ENCODE results near the gene AGFG2.
"Not testable (repeated sequence)": the region's sequence is repeated elsewhere in the genome, so short reads cannot be mapped to it uniquely, and the experiment has no call there.

AGFG2 gene

GRCh38 chr7:100538654-100539435, at the start of gene AGFG2:
TSS of gene AGFG2 (plus strand) at chr7:100539203. CDS start at chr7:100539347, 144 bp downstream.
- peak within 1 kb of the TSS; percentile 97 for H3K4me3 Mint-ChIP-seq
- peak within 1 kb of the TSS; percentile 87 for H3K27ac Mint-ChIP-seq
- H3K9me3 Mint-ChIP-seq, result no peaks in the 10 kb centered on the region
- peaks cover 7% of the 10 kb centered on the region for H3K36me3 Mint-ChIP-seq (ENCODE audit: low read depth)
- peak; percentile 100 for DNase-seq (ENCODE audit: low spot score)
- no peaks in the 10 kb centered on the region for H3K27me3 Mint-ChIP-seq (ENCODE audit: low read depth)
- H3K4me1 Mint-ChIP-seq (ENCODE audit: low read depth), result peaks cover 37% of the 10 kb centered on the region

GRCh38 chr7:100489824-100490223, 49.2 kb upstream of the AGFG2 start:
- peaks cover 23% of the 10 kb centered on the region for H3K27me3 Mint-ChIP-seq (ENCODE audit: low read depth)
- peaks cover 9% of the 10 kb centered on the region for H3K4me1 Mint-ChIP-seq (ENCODE audit: low read depth)
- H3K4me3 Mint-ChIP-seq, result no peak overlapping the region
- H3K36me3 Mint-ChIP-seq (ENCODE audit: low read depth), result no peaks in the 10 kb centered on the region
- no peak overlapping the region for H3K27ac Mint-ChIP-seq
- H3K9me3 Mint-ChIP-seq, result no peaks in the 10 kb centered on the region
- no peak for DNase-seq (ENCODE audit: low spot score)

GRCh38 chr7:100490483-100491191, 48.4 kb upstream of the AGFG2 start:
- Mint-ChIP-seq H3K27me3 (ENCODE audit: low read depth) (peaks cover 30% of the 10 kb centered on the region), H3K9me3 (no peaks in the 10 kb centered on the region), H3K36me3 (ENCODE audit: low read depth) (no peaks in the 10 kb centered on the region)

GRCh38 chr7:100491192-100491578, 47.8 kb upstream of the AGFG2 start:
- no peak for DNase-seq (ENCODE audit: low spot score)
- Mint-ChIP-seq H3K4me3 (no peak overlapping the region), H3K4me1 (ENCODE audit: low read depth) (peaks cover 9% of the 10 kb centered on the region), H3K27me3 (ENCODE audit: low read depth) (peaks cover 33% of the 10 kb centered on the region), H3K27ac (no peak overlapping the region), H3K9me3 (no peaks in the 10 kb centered on the region), H3K36me3 (ENCODE audit: low read depth) (no peaks in the 10 kb centered on the region)

More at GRCh38 chr7:100490483-100491191, 48.4 kb upstream of the AGFG2 start:
- Mint-ChIP-seq H3K4me3 (no peak overlapping the region), H3K27ac (no peak overlapping the region), H3K4me1 (ENCODE audit: low read depth) (peaks cover 9% of the 10 kb centered on the region)
- DNase-seq (ENCODE audit: low spot score), result no peak

GRCh38 chr7:100492738-100493475, 46.1 kb upstream of the AGFG2 start:
- peak overlapping the region; percentile 41 for H3K27ac Mint-ChIP-seq

GRCh38 chr7:100493476-100494264, 45.3 kb upstream of the AGFG2 start:
- Mint-ChIP-seq H3K36me3 (ENCODE audit: low read depth) (no peaks in the 10 kb centered on the region), H3K27ac (no peak overlapping the region), H3K4me1 (ENCODE audit: low read depth) (peaks cover 9% of the 10 kb centered on the region), H3K4me3 (peak overlapping the region; percentile 61), H3K27me3 (ENCODE audit: low read depth) (peaks cover 35% of the 10 kb centered on the region), H3K9me3 (no peaks in the 10 kb centered on the region)
- DNase-seq (ENCODE audit: low spot score), result peak; percentile 44

More at GRCh38 chr7:100492738-100493475, 46.1 kb upstream of the AGFG2 start:
- H3K4me1 Mint-ChIP-seq (ENCODE audit: low read depth), result peaks cover 9% of the 10 kb centered on the region
- H3K4me3 Mint-ChIP-seq, result peak overlapping the region; percentile 61
- no peak for DNase-seq (ENCODE audit: low spot score)
- peaks cover 35% of the 10 kb centered on the region for H3K27me3 Mint-ChIP-seq (ENCODE audit: low read depth)
- H3K36me3 Mint-ChIP-seq (ENCODE audit: low read depth), result no peaks in the 10 kb centered on the region
- no peaks in the 10 kb centered on the region for H3K9me3 Mint-ChIP-seq

- peaks cover 32% of the 10 kb centered on the region for H3K27me3 Mint-ChIP-seq (ENCODE audit: low read depth)
- H3K4me1 Mint-ChIP-seq (ENCODE audit: low read depth), result peaks cover 9% of the 10 kb centered on the region
- no peaks in the 10 kb centered on the region for H3K36me3 Mint-ChIP-seq (ENCODE audit: low read depth)
- no peak overlapping the region for H3K27ac Mint-ChIP-seq
- no peak for DNase-seq (ENCODE audit: low spot score)
- H3K4me3 Mint-ChIP-seq, result no peak overlapping the region
- H3K9me3 Mint-ChIP-seq, result no peaks in the 10 kb centered on the region
Measured at GRCh38 chr7:100496509-100496908, 42.5 kb upstream of the AGFG2 start.

- DNase-seq (ENCODE audit: low spot score); H3K36me3 Mint-ChIP-seq (ENCODE audit: low read depth); H3K4me3 Mint-ChIP-seq; H3K9me3 Mint-ChIP-seq; H3K27me3 Mint-ChIP-seq (ENCODE audit: low read depth); H3K27ac Mint-ChIP-seq; H3K4me1 Mint-ChIP-seq (ENCODE audit: low read depth): not testable (repeated sequence)
Measured at GRCh38 chr7:100500743-100501142, 38.3 kb upstream of the AGFG2 start.

GRCh38 chr7:100504031-100504430, 35.0 kb upstream of the AGFG2 start:
- H3K4me3 Mint-ChIP-seq; DNase-seq (ENCODE audit: low spot score); H3K27me3 Mint-ChIP-seq (ENCODE audit: low read depth); H3K36me3 Mint-ChIP-seq (ENCODE audit: low read depth); H3K4me1 Mint-ChIP-seq (ENCODE audit: low read depth); H3K9me3 Mint-ChIP-seq; H3K27ac Mint-ChIP-seq: not testable (repeated sequence)

- Mint-ChIP-seq H3K27me3 (ENCODE audit: low read depth) (no peaks in the 10 kb centered on the region), H3K27ac (no peak overlapping the region), H3K9me3 (no peaks in the 10 kb centered on the region), H3K36me3 (ENCODE audit: low read depth) (no peaks in the 10 kb centered on the region), H3K4me3 (no peak overlapping the region), H3K4me1 (ENCODE audit: low read depth) (no peaks in the 10 kb centered on the region)
- no peak for DNase-seq (ENCODE audit: low spot score)
Measured at GRCh38 chr7:100504887-100505611, 34.0 kb upstream of the AGFG2 start.

- Mint-ChIP-seq H3K9me3 (no peaks in the 10 kb centered on the region), H3K27me3 (ENCODE audit: low read depth) (no peaks in the 10 kb centered on the region), H3K4me1 (ENCODE audit: low read depth) (no peaks in the 10 kb centered on the region), H3K36me3 (ENCODE audit: low read depth) (no peaks in the 10 kb centered on the region), H3K27ac (no peak overlapping the region), H3K4me3 (no peak overlapping the region)
- DNase-seq (ENCODE audit: low spot score), result no peak
Measured at GRCh38 chr7:100506356-100506923, 32.6 kb upstream of the AGFG2 start.

- Mint-ChIP-seq H3K27ac (no peak overlapping the region), H3K27me3 (ENCODE audit: low read depth) (no peaks in the 10 kb centered on the region), H3K36me3 (ENCODE audit: low read depth) (no peaks in the 10 kb centered on the region)
Measured at GRCh38 chr7:100509231-100509630, 29.8 kb upstream of the AGFG2 start.

More at GRCh38 chr7:100509231-100509630, 29.8 kb upstream of the AGFG2 start:
- Mint-ChIP-seq H3K9me3 (no peaks in the 10 kb centered on the region), H3K4me1 (ENCODE audit: low read depth) (peaks cover 3% of the 10 kb centered on the region), H3K4me3 (no peak overlapping the region)
- DNase-seq (ENCODE audit: low spot score), result no peak
